ENCODE measurements around the gene PMM2. TPM values are rescaled to one million over a fixed set of nuclear protein-coding genes. Genes with fewer than 3 reads are reported as not detected.

Gene PMM2
- total RNA-seq, 1 experiment from 2014 or later, result 53.3 TPM

DNA sequence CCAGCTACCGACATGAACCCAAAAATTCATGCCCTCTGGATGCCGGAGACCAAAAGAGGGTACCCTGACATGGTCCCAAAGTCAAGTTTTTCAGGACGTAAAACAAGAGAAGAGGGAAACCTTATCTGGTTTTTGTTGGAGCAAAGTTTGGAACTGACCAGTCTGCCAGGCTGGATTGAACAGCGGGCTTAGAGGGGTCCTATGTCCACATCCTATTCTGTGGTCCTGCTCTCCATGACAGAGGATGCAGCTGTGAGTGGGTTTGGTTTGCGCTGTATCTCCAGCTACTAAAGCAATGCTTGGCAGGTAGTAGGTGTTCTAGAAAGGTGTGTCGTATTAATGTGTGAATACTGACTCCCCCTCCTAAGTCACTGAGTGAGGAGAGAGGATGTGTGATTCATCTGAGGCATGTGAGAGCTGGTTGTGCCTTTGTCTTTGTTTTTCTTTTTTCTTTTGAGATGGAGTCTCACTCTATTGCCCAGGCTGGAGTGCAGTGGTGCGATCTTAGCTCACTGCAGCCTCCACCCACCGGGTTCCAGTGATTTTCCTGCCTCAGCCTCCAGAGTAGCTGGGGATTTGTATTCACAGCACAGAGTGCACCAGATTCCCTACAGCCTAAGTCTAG is 31.0 kb downstream of the PMM2 start (continued):
- no peak for TF ChIP-seq ZFX (IDR thresholded peaks at IDR 0.05)
- TF ChIP-seq SIN3A (IDR thresholded peaks at IDR 0.05; ENCODE audit: low read depth), result no peak
- no peak for TF ChIP-seq SRF (IDR thresholded peaks at IDR 0.05; ENCODE audit: low read depth)
- no peak for TF ChIP-seq FOSL1 (IDR thresholded peaks at IDR 0.05; ENCODE audit: low read depth)
- TF ChIP-seq SP1 (IDR thresholded peaks at IDR 0.05; ENCODE audit: low read depth), result no peak
- no peak for TF ChIP-seq POLR2A (IDR thresholded peaks at IDR 0.05; ENCODE audit: borderline replicate concordance, extremely low read depth, insufficient read depth, insufficient read length)
- no peak for TF ChIP-seq CBX3 (IDR thresholded peaks at IDR 0.05; ENCODE audit: low read depth)

DNA sequence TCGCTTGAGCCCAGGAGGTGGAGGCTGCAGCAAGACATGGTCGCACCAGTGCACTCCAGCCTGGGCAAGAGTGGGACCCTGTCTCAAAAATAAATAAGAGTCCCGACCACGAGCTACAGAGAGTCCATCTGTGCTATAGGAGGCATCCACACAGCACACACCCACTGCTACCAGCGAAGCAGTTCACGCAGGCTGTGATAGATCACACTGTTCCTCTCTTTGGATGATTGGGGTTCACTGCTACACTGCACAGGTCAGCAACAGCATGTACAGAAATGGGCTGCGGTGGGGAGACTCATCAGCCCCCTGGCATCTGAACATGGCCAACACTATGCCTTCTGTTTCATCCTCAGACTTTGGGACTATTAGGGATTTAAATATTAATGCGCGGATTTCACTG is 33.8 kb downstream of the PMM2 start:
- Histone ChIP-seq H3K9ac (ENCODE audit: low read length) (no peak overlapping the region), H3K4me3 (replicated peaks in 1 of 2; ENCODE audit: low read depth in 1 of 2, low read length in 2 of 2) (no peak overlapping the region), H3K79me2 (ENCODE audit: insufficient read depth, low read length) (peaks cover 58% of the 10 kb centered on the region), H4K20me1 (ENCODE audit: insufficient read depth) (no peaks in the 10 kb centered on the region), H3K27me3 (ENCODE audit: insufficient read depth, low read length) (no peaks in the 10 kb centered on the region), H3K9me3 (ENCODE audit: control insufficient read depth in 1 of 2, insufficient read depth in 1 of 2, low read depth in 1 of 2, low read length in 2 of 2) (no peaks in the 10 kb centered on the region), H3K27ac (ENCODE audit: low read depth, low read length) (no peak overlapping the region), H3K4me2 (ENCODE audit: low read length) (no peak overlapping the region), H3K9me2 (ENCODE audit: insufficient read depth) (no peaks in the 10 kb centered on the region), H3K4me1 (ENCODE audit: control insufficient read depth in 1 of 2, insufficient read depth in 2 of 2, low read length in 2 of 2) (no peaks in the 10 kb centered on the region), H2AFZ (ENCODE audit: low read depth, low read length, poor library complexity, severe bottlenecking) (no peak overlapping the region), H3K36me3 (ENCODE audit: control insufficient read depth in 1 of 2, insufficient read depth in 2 of 2, low read length in 2 of 2) (peaks cover 11 to 34% of the 10 kb centered on the region in 2 experiments; a peak in 3 of 4 replicates)
- BruUV-seq (replicated peaks), result no TSS peak
- ChIA-PET RAD21 (ENCODE audit: low non-redundant PET in 1 of 2, low total read pairs in 2 of 2, uncharacterized antibody in 2 of 2, unreplicated experiment in 2 of 2) (no interaction called here), CTCF (no interaction called here), POLR2A (no interaction called here)
- intact Hi-C loops (cut with micrococcal nuclease), result no loop called here
- ATAC-seq (no peak), DNase-seq (ENCODE audit: low read depth, low spot score) (no peak)
- TF ChIP-seq TCF7L2 (IDR thresholded peaks at IDR 0.05; ENCODE audit: borderline replicate concordance, extremely low read depth, insufficient read depth, insufficient read length), result no peak
- TF ChIP-seq, protein P1, sequence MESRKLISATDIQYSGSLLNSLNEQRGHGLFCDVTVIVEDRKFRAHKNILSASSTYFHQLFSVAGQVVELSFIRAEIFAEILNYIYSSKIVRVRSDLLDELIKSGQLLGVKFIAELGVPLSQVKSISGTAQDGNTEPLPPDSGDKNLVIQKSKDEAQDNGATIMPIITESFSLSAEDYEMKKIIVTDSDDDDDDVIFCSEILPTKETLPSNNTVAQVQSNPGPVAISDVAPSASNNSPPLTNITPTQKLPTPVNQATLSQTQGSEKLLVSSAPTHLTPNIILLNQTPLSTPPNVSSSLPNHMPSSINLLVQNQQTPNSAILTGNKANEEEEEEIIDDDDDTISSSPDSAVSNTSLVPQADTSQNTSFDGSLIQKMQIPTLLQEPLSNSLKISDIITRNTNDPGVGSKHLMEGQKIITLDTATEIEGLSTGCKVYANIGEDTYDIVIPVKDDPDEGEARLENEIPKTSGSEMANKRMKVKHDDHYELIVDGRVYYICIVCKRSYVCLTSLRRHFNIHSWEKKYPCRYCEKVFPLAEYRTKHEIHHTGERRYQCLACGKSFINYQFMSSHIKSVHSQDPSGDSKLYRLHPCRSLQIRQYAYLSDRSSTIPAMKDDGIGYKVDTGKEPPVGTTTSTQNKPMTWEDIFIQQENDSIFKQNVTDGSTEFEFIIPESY (IDR thresholded peaks at IDR 0.05; ENCODE audit: extremely low read depth, insufficient replicate concordance, low read length), result no peak
- no peak for TF ChIP-seq CEBPB (IDR thresholded peaks at IDR 0.05; ENCODE audit: low read depth)
- no peak for TF ChIP-seq FOSL1 (IDR thresholded peaks at IDR 0.05; ENCODE audit: low read depth)

All from HCT116 (cell line).